Transverse colon (tissue), 4 donors: ENCODE results near the gene ABHD17A.

Experiments
- POLR2A ChIP-seq: fragments of 450-650 bp; IDR thresholded peaks from one replicate; pipeline ENCODE4 v1.6.1; 2016; ENCODE audit warnings: antibody characterized with exemption, mild to moderate bottlenecking, moderate library complexity
- POLR2AphosphoS5 ChIP-seq, 3 donors: sonication (generic); formaldehyde crosslinking; IDR thresholded peaks; one replicate each; pipeline ENCODE4 v1.6.1; 2016; ENCODE audit warnings: antibody characterized with exemption in 3 of 3
- TF ChIP-seq, protein P1 (sequence below), 5 experiments: fragments of 200-600 bp in 3 of 5; fragments of 450-650 bp in 2 of 5; sonication (generic) in 3 of 5; IDR thresholded peaks; 1 replicate in 2 of 5; 2 replicates in 3 of 5; pipeline ENCODE4 v1.5.1; 2016 to 2017; ENCODE audit warnings: antibody characterized with exemption in 5 of 5, inconsistent platforms in 3 of 5, mild to moderate bottlenecking in 2 of 5, moderate library complexity in 1 of 5

DNA sequence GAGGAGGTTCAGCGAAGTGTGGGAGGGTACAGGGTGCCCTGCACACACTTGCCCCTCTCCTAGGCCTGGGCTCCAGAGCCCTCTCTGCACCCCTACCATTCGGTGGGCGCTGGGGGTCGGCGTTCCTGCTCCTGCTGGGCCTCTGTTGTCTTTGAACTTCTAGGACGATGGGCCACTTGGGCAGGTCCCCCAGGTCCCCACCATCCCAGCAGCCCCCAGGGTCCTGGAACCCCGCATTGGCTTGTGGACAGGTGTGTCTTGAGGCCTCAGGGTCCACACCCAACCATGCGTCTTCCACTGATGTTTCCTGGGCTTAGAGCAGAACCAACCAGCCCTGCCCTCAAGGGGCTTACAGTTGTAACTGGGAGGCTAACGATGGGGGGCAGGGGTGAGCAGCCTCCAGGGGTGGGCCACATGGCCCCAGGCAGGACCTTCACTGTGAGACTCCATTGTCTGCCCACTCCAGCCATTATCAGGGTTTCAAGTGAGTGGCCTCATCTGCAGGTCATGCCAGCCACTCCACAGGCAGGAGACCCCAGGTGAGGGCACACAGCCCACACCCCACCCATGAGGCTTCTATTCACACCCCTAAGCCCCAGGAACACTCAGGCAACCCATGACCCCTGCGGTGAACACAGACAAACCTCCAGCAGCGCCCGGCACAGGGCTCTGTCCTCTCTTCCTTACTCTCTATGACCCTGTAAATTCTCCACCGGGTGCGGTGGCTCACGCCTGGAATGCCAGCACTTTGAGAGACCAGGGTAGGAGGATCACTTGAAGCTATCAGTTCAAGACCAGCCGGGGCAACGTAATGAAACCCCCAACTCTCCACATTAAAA lies 19.9 kb downstream of the ABHD17A start:
- TF ChIP-seq, protein P1, sequence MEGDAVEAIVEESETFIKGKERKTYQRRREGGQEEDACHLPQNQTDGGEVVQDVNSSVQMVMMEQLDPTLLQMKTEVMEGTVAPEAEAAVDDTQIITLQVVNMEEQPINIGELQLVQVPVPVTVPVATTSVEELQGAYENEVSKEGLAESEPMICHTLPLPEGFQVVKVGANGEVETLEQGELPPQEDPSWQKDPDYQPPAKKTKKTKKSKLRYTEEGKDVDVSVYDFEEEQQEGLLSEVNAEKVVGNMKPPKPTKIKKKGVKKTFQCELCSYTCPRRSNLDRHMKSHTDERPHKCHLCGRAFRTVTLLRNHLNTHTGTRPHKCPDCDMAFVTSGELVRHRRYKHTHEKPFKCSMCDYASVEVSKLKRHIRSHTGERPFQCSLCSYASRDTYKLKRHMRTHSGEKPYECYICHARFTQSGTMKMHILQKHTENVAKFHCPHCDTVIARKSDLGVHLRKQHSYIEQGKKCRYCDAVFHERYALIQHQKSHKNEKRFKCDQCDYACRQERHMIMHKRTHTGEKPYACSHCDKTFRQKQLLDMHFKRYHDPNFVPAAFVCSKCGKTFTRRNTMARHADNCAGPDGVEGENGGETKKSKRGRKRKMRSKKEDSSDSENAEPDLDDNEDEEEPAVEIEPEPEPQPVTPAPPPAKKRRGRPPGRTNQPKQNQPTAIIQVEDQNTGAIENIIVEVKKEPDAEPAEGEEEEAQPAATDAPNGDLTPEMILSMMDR (IDR thresholded peaks at IDR 0.05) = no peak
- TF ChIP-seq POLR2A (no peak), POLR2AphosphoS5 (IDR thresholded peaks at IDR 0.05) (no peak)
